Astrocyte (in vitro differentiated cells and primary cell): ENCODE results near the gene PNPLA2. TPM values are rescaled to one million over a fixed set of nuclear protein-coding genes. Genes with fewer than 3 reads are reported as not detected.

Experiments
- DNase-seq: peaks from one replicate; pipeline ENCODE4 v3.0.0-alpha.2; 2010; ENCODE audit warnings: low read depth
- FAIRE-seq: peaks from 2 replicates; lab custom pipeline; 2011; peaks lifted over from hg19 to GRCh38; lab: Jason Lieb, UNC
- H2AFZ ChIP-seq: 2 replicates; pipeline ENCODE4 v1.6.0; 2012; ENCODE audit warnings: low read depth, low read length, inconsistent platforms
- H3K27ac ChIP-seq: 2 replicates; pipeline ENCODE4 v1.5.1; 2011; ENCODE audit warnings: low read depth, low read length, inconsistent platforms
- H3K27me3 ChIP-seq: 2 replicates; pipeline ENCODE4 v1.6.0; 2011; ENCODE audit warnings: low read length, inconsistent platforms; ENCODE audit not compliant: insufficient read depth
- H3K36me3 ChIP-seq: 2 replicates; pipeline ENCODE4 v1.5.1; 2011; ENCODE audit warnings: low read length, inconsistent platforms; ENCODE audit not compliant: insufficient read depth
- H3K4me1 ChIP-seq: 2 replicates; pipeline ENCODE4 v1.5.1; 2011; ENCODE audit warnings: low read length, inconsistent platforms; ENCODE audit not compliant: insufficient read depth
- H3K4me2 ChIP-seq: 2 replicates; pipeline ENCODE4 v1.6.0; 2012; ENCODE audit warnings: low read length, inconsistent platforms
- H3K4me3 ChIP-seq: 2 replicates; pipeline ENCODE4 v1.5.1; 2011; ENCODE audit warnings: low read depth, mild to moderate bottlenecking, low read length, inconsistent platforms; ENCODE audit not compliant: insufficient read depth
- H3K79me2 ChIP-seq: 2 replicates; pipeline ENCODE4 v1.6.0; 2012; ENCODE audit warnings: mild to moderate bottlenecking, low read length, inconsistent platforms; ENCODE audit not compliant: insufficient read depth
- H3K9ac ChIP-seq: 2 replicates; pipeline ENCODE4 v1.6.0; 2012; ENCODE audit warnings: mild to moderate bottlenecking, low read length, inconsistent platforms
- H3K9me3 ChIP-seq: 2 replicates; pipeline ENCODE4 v1.5.1; 2012; ENCODE audit warnings: low read depth, mild to moderate bottlenecking, low read length, inconsistent platforms; ENCODE audit not compliant: insufficient read depth
- H4K20me1 ChIP-seq: 2 replicates; pipeline ENCODE4 v1.6.0; 2012; ENCODE audit warnings: low read length, inconsistent platforms; ENCODE audit not compliant: insufficient read depth
- H3K27ac Mint-ChIP-seq: one replicate; pipeline ENCODE4 v1.8.0; 2021; ENCODE audit warnings: mild to moderate bottlenecking, mixed read lengths; ENCODE audit not compliant: unreplicated experiment
- H3K27me3 Mint-ChIP-seq: one replicate; pipeline ENCODE4 v1.8.0; 2021; ENCODE audit warnings: low read depth, mixed read lengths; ENCODE audit not compliant: unreplicated experiment
- H3K36me3 Mint-ChIP-seq: one replicate; pipeline ENCODE4 v1.8.0; 2021; ENCODE audit warnings: low read depth, mixed read lengths; ENCODE audit not compliant: unreplicated experiment
- H3K4me1 Mint-ChIP-seq: one replicate; pipeline ENCODE4 v1.8.0; 2021; ENCODE audit warnings: low read depth, mixed read lengths; ENCODE audit not compliant: unreplicated experiment
- H3K4me3 Mint-ChIP-seq: one replicate; pipeline ENCODE4 v1.8.0; 2021; ENCODE audit warnings: mild to moderate bottlenecking, moderate library complexity, mixed read lengths; ENCODE audit not compliant: unreplicated experiment
- H3K9me3 Mint-ChIP-seq: one replicate; pipeline ENCODE4 v1.8.0; 2021; ENCODE audit warnings: mild to moderate bottlenecking, mixed read lengths; ENCODE audit not compliant: unreplicated experiment
- CTCF ChIP-seq: IDR thresholded peaks from 2 replicates; pipeline ENCODE4 v1.5.1; 2011; ENCODE audit warnings: low read depth, mild to moderate bottlenecking, inconsistent platforms, low read length, moderate library complexity; ENCODE audit not compliant: insufficient read depth
- EZH2 ChIP-seq: IDR thresholded peaks from 2 replicates; pipeline ENCODE4 v1.6.1; 2012; ENCODE audit warnings: mild to moderate bottlenecking, low read length, inconsistent platforms; ENCODE audit not compliant: insufficient read depth
- total RNA-seq: library from RNA; stranded (reverse); gene quantifications from 2 replicates; pipeline ENCODE4 v1.2.1, GENCODE V29; 2021

Gene PNPLA2
- total RNA-seq, 1 donor from 2014 or later: 46.8 TPM

GRCh38 chr11:828506-829175, 9.9 kb downstream of the PNPLA2 start:
- FAIRE-seq: no peak

GRCh38 chr11:829176-829846, 10.6 kb downstream of the PNPLA2 start:
- no peaks in the 10 kb centered on the region for H3K27me3 ChIP-seq
- Mint-ChIP-seq H3K9me3 (no peaks in the 10 kb centered on the region), H3K27ac (no peak overlapping the region), H3K4me1 (peaks cover 11% of the 10 kb centered on the region), H3K27me3 (peaks cover 11% of the 10 kb centered on the region), H3K36me3 (peaks cover 2% of the 10 kb centered on the region), H3K4me3 (no peak overlapping the region)
- H3K4me1 ChIP-seq: peaks cover 47% of the 10 kb centered on the region
- no peaks in the 10 kb centered on the region for H3K9me3 ChIP-seq
- TF ChIP-seq EZH2: no peak
- no peak for TF ChIP-seq CTCF
- peak overlapping the region; percentile 96 for H3K4me2 ChIP-seq
- DNase-seq (no peak), FAIRE-seq (no peak)
- peaks cover 44% of the 10 kb centered on the region for H4K20me1 ChIP-seq
- H3K9ac ChIP-seq: peak overlapping the region; percentile 19
- H3K79me2 ChIP-seq: peaks cover 19% of the 10 kb centered on the region
- H3K36me3 ChIP-seq: no peaks in the 10 kb centered on the region
- H3K27ac ChIP-seq: no peak overlapping the region
- peak overlapping the region; percentile 55 for H2AFZ ChIP-seq
- peak overlapping the region; percentile 41 for H3K4me3 ChIP-seq

More at GRCh38 chr11:828506-829175, 9.9 kb downstream of the PNPLA2 start:
- H3K4me2 ChIP-seq: peak overlapping the region; percentile 96
- H3K9ac ChIP-seq: peak overlapping the region; percentile 19
- no peaks in the 10 kb centered on the region for H3K27me3 ChIP-seq
- Mint-ChIP-seq H3K36me3 (peaks cover 2% of the 10 kb centered on the region), H3K4me3 (no peak overlapping the region), H3K27ac (no peak overlapping the region), H3K9me3 (no peaks in the 10 kb centered on the region), H3K4me1 (peaks cover 6% of the 10 kb centered on the region), H3K27me3 (peaks cover 11% of the 10 kb centered on the region)
- DNase-seq: no peak
- H3K4me1 ChIP-seq: peaks cover 42% of the 10 kb centered on the region
- H3K36me3 ChIP-seq: no peaks in the 10 kb centered on the region
- TF ChIP-seq CTCF: no peak
- H2AFZ ChIP-seq: peak overlapping the region; percentile 55
- H3K27ac ChIP-seq: no peak overlapping the region
- no peaks in the 10 kb centered on the region for H3K9me3 ChIP-seq
- H3K4me3 ChIP-seq: no peak overlapping the region
- H4K20me1 ChIP-seq: peaks cover 37% of the 10 kb centered on the region
- peaks cover 12% of the 10 kb centered on the region for H3K79me2 ChIP-seq
